Stimulated activated CD4-positive, alpha-beta T cell treated with anti-CD3 and anti-CD28 coated beads, Interleukin-15, amount 100 ng/mL, for 24 hours (primary cell): ENCODE measurements around the gene NUTM2G.
"Not testable (repeated sequence)": the region's sequence is repeated elsewhere in the genome, so short reads cannot be mapped to it uniquely, and the experiment has no call there.

ENCODE experiments used
- DNase-seq: peaks from one replicate; pipeline ENCODE4 v3.0.0-alpha.2; 2020

The NUTM2G gene

DNA sequence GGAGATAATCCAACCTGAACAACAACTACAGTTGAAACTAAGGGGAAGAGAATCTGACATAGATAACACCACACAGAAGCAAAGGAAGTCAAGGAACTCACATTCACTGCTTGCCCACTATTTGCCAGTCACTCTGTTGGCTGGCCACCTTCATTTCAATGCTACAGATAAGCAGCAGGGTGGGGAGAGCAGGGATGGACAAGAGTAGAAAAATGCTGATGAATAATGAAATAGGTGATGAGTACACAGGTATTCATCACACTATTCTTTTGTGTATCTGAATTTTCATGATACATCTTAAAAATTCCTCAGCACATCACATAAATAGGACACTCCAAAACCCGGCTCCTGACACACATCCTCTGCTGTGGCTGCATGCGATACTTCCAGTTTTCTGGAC lies 21.9 kb downstream of the NUTM2G start:
- DNase-seq = not testable (repeated sequence)

DNA sequence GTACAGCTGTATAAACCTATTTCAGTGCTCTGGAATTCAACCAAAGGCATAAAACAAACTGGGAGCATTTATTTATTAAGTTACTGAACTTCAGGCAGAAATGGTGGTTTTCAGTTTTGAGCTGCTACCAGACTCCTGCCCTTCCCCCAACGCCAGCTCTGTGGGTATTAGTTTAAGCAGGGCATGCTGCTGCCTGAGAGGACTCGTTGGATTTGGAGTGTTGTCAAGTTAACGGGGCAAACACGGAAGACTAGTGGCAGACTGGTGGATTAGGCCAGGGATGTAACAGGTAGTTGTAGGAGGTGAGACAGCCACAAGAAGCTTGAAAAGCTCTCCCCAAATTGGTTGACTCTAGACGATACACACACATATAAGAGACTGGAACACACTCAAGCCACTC lies 38.9 kb downstream of the NUTM2G start:
- DNase-seq = not testable (repeated sequence)

- DNase-seq = not testable (repeated sequence)
Measured at GRCh38 chr9:96972552-96972951, 43.9 kb downstream of the NUTM2G start.

DNA sequence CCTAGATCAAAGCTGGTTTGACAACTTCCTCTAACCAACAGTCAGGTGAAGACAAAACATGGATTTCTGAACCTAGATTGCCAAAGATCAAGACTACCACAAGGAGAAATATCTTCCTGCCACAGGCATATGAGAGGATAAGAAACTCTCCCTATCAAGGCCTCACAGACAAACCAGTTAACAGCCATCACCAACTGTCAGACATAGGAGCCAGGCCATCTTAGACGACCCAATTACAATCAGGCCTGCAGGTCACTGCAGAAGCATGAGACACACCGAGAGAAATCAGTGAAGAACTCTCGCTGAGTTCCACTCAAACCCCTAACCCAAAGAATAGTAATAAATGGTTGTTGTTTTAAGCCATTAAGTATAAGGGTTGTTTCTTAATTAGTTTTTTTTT lies 45.4 kb downstream of the NUTM2G start:
- DNase-seq = not testable (repeated sequence)

GRCh38 chr9:96983496-96984122 lies 55.0 kb downstream of the NUTM2G start:
- DNase-seq = not testable (repeated sequence)

DNA sequence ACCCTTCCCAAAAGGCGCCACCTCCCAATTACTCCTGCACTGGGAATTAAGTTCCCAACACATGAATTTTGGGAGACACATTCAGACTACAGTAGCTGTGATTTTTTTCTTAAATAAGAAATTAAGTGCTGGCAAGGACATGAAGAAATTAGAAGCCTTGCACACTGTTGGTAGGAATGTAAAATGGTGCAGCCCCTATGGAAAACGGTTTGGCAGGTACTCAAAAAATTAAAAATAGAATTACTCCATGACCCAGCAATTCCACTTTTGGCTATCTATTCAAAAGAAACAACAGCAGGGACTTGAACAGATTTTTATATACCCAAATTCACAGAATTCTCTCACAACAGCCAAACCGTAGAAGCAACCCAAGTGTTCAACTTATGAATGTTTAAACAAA lies 55.5 kb downstream of the NUTM2G start:
- not testable (repeated sequence) for DNase-seq

- DNase-seq = not testable (repeated sequence)
Measured at GRCh38 chr9:96984887-96985286, 56.2 kb downstream of the NUTM2G start.
